Inflammatory macrophage treated with lipopolysaccharide for 4 hours (primary cell): ENCODE results near the gene LCA5.
"Not testable (repeated sequence)": the region's sequence is repeated elsewhere in the genome, so short reads cannot be mapped to it uniquely, and the experiment has no call there.

Experiments
- DNase-seq: peaks from one replicate; pipeline ENCODE4 v3.0.0-alpha.2; 2020

LCA5 gene

GRCh38 chr6:79536954-79537747, at the start of gene LCA5:
Gene LCA5 (minus strand): TSS chr6:79537430. CDS start chr6:79518894, 18,536 bp downstream.
- peak; percentile 91 for DNase-seq

- no peak for DNase-seq
These were observed 49.3 kb upstream of the LCA5 start for GRCh38 chr6:79586548-79586947.

GRCh38 chr6:79584332-79584731, 47.1 kb upstream of the LCA5 start:
- no peak for DNase-seq

DNA sequence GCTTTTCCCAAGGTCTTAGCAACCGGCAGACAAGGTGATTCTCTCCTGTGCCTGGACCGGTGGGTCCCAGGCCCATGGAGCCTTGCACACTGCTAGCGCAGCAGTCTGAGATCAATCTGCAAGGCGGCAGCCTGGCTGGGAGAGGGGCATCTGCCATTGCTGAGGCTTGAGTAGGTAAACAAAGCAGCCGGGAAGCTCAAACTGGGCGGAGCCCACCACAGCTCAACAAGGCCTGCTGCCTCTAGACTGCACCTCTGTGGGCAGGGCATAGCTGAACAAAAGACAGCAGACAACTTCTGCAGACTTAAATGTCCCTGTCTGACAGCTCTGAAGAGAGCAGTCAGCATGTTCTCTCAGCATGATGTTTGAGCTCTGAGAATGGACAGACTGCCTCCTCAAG, 40.7 kb upstream of the LCA5 start:
- not testable (repeated sequence) for DNase-seq

GRCh38 chr6:79574630-79575225, 37.5 kb upstream of the LCA5 start:
- no peak for DNase-seq

- no peak for DNase-seq
These were observed 36.9 kb upstream of the LCA5 start for GRCh38 chr6:79574174-79574573.

DNA sequence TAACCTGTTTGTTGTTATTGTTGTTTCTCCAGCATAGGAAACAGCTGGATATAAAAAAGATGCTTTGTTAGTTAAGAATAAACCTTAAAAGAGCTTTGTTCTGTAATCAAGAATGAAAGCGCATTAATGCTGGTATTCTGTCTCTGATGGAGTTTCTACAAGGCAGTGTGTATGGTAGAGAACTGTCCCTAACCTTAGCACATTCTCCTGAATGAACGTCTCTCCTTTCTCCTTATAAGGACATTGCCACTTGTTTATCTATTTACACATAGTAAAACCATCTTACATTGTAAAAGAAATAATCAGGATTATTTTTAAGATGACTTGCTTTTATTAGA, 33.8 kb upstream of the LCA5 start:
- DNase-seq = no peak

DNA sequence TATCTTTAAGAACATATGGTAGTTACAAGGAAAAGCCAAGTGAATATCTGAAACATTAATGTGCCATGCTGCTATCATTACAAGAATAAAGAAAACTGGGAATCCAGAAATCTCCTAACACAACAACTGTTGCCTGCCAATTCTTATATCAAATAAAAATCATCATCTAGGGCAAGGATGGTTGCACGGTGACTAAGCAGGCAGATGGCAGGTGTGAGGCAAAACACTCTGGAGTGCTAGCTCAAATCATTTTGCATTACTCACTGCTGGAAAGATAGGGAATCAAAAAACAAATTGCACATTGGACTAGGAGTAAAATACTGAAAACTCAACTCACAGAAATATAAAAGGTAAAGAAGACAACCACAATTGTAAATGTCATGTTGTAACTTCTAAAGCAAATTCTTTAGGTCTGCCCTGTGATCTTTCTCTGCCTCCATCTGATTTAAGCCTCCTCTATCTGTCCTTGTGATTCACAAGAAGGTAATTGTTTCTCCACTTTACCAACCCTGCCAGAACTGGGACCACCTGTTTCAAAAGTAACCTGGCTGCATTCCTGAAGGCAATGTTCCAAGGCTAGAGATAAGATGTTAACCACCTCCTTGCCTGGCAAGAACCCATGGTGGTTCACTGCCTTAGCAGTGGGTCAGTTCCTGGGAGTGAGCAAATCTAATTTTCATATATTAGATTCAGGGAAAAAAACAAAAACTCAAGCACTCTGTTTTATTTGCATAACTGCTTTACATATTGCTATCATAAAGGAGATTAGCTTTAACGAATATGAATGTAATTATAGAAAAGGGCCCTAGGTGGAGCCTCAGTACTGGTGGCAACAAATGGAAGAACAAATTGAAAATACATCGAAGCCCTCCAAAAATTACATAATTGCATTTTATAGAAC, 33.1 kb upstream of the LCA5 start:
- DNase-seq = peak; percentile 48

DNA sequence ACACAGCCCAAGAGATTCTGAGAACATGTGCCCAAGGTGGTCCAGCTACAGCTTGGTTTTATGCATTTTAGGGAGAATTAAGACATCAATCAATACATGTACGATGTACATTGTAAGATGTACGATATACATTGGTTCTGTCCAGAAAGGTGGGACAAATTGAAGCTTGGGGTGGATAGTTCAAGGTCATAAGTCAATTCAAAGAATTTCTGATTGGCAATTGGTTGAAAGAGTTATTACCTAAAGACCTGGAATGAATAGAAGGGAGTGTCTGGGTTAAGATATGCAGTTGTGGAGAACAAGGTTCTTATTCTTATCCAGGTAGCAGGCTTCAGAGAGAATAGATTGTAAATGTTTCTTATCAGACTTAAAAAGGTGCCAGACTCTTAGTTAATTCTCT, 31.8 kb upstream of the LCA5 start:
- DNase-seq = no peak

- DNase-seq = no peak
These were observed 27.4 kb upstream of the LCA5 start for GRCh38 chr6:79564636-79565035.

DNA sequence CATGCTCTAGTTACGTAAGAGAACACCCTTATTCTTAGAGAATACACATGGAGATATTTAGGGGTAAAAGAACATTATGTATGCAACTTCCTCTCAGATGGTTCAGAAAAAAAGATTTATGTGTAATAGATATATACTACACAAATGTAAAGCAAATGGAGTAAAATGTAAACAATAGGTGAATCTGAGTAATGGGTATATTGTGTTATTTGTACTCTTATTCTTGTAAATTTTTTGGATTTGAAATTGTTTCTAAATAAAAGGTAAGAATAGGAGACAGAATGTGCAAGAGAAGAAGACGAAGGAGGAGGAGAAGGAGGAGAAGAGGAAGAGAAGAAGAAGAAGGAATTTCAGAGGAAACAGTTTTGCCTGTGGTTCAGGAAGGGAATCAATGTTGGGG, 22.5 kb upstream of the LCA5 start:
- no peak for DNase-seq

DNA sequence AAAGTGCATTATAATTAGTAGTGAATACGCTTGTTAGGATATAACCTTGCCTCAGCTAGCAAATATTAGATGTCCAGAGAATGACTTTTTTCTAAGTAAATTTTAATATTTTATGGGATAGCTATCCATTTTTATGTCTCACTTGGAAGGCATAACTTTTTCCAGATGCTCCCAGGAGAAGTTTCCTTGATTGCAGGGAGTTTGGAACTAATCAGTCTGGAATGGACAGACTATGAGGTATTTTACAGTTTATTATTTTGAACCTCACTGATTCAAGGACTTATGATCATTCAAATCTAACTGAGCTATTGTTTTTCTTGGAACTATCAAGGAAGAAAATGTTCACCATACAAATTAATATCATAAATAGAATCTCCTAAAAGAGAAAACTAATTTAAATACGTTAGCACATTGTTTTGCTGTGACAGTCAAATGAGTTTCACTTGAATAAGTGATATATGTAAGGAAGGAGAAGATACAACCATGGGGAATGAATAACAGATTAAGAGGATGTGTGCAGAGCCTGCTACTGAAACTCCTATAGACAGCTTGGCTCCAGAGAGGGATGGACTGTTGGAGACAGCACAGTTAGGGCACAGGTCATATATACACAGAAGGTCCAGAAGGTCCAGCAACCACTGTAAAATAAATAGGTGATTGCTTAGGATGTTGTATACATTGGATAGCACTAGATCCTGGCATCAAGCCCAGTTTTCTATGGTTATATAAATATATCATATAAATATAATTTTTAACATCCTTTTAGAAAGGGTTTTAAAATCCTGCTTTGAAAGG, 20.6 kb upstream of the LCA5 start:
- DNase-seq = no peak

GRCh38 chr6:79554305-79554704, 17.1 kb upstream of the LCA5 start:
- DNase-seq = no peak

- DNase-seq = no peak
These were observed 14.2 kb upstream of the LCA5 start for GRCh38 chr6:79551401-79551800.

DNA sequence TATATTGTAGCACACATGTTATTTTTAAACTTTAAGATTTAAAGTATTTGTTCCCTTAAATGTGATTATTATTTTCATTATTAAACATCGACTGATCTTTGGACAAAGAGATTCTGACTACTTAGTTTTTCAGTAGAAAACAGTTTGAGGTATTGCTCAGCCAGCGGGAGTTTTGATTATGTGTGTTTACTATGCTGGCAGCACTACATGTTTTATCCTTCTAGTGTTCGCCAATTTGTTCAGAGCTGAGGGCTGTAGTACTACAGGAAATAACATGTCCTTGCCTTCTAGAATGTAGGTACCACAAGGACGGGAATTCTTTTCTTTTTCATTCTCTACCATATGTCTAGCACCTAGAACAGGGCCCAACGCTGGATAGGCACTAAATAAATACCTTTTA, 11.1 kb upstream of the LCA5 start:
- DNase-seq = no peak

GRCh38 chr6:79546186-79546585, 9.0 kb upstream of the LCA5 start:
- no peak for DNase-seq

GRCh38 chr6:79544939-79545450, 7.8 kb upstream of the LCA5 start:
- peak; percentile 80 for DNase-seq

GRCh38 chr6:79544299-79544927, 7.2 kb upstream of the LCA5 start:
- peak; percentile 23 for DNase-seq

DNA sequence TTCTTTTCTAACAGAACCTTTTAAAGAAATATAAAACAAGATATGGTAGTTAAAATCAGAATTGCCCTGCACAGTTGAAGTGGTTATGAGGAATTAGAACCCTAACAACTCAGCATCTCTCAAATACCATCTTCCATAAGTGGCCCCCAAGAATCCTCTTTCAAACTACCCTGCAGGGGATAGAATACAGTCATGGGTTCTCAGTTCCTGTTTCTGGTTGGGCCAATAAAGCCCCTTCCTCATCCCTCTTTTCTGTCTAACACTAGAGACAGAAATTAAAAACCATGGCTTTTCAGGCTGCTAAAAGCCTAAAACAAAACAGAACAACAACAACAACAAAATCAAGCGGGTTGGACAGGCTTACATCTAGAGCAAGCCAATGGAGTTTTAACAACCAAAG, 6.7 kb upstream of the LCA5 start:
- DNase-seq = no peak

DNA sequence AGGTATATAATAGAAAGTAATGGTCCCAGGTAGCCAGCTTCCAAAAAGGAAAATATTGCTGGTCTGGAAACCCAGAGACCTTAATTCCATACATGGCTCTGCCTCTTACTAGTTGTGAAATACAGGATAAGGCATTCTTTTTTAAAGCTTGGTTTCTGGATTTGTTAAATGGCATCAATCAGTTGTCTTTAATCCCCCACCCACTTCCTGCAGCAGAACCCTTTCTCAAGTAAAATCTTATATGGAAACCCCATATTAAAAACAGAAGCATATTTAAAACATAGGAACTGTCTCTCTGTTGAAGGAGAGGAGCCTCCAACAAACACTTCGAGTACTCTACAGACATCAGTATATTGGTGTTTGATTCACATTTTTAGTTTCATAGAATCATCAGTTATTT, 6.2 kb upstream of the LCA5 start:
- DNase-seq = no peak

GRCh38 chr6:79538106-79538971, 1.1 kb upstream of the LCA5 start:
- DNase-seq = no peak
